Gastrocnemius medialis (tissue), 4 donors: Measurements from ENCODE around the gene MYCBP2. TPM values are rescaled to one million over a fixed set of nuclear protein-coding genes. Genes with fewer than 3 reads are reported as not detected.

Experiments used
- ATAC-seq, 2 donors: fragments of 150-250 bp; one replicate each; pipeline ENCODE4 v1.9.1; 2016
- DNase-seq, 2 donors: peaks; one replicate each; pipeline ENCODE4 v3.0.0-alpha.2; 2019
- H3K27ac ChIP-seq, 4 donors: fragments of 200-600 bp; sonication (generic); 1 replicate in 1 of 4; 2 replicates in 3 of 4; pipeline ENCODE4 v1.5.1; 2016 to 2018; ENCODE audit warnings: mild to moderate bottlenecking in 2 of 4, moderate library complexity in 1 of 4
- H3K27me3 ChIP-seq, 3 donors: fragments of 200-600 bp; sonication (generic) in 2 of 3; 1 replicate in 1 of 3; 2 replicates in 2 of 3; pipeline versions ENCODE4 v1.5.1 to v1.6.0; 2016 to 2019; ENCODE audit warnings: mild to moderate bottlenecking in 1 of 3, moderate library complexity in 1 of 3
- H3K36me3 ChIP-seq, 2 donors: fragments of 200-600 bp; sonication (generic) in 1 of 2; one replicate each; pipeline ENCODE4 v1.5.1; 2017 to 2018
- H3K4me1 ChIP-seq, 2 donors: fragments of 200-600 bp; sonication (generic) in 1 of 2; one replicate each; pipeline ENCODE4 v1.5.1; 2016 to 2017; ENCODE audit warnings: mild to moderate bottlenecking in 2 of 2
- H3K4me3 ChIP-seq, 4 donors: fragments of 200-600 bp; sonication (generic) in 3 of 4; 1 replicate in 1 of 4; 2 replicates in 3 of 4; pipeline ENCODE4 v1.5.1; 2016 to 2019; ENCODE audit warnings: mild to moderate bottlenecking in 2 of 4
- H3K9me3 ChIP-seq, 3 donors: fragments of 200-600 bp; sonication (generic) in 2 of 3; 1 replicate in 1 of 3; 2 replicates in 2 of 3; pipeline ENCODE4 v1.5.1; 2016 to 2019
- POLR2A ChIP-seq, 2 donors: fragments of 450-650 bp; IDR thresholded peaks; one replicate each; pipeline ENCODE4 v1.6.1; 2017; ENCODE audit warnings: antibody characterized with exemption in 2 of 2, mild to moderate bottlenecking in 2 of 2, moderate library complexity in 2 of 2
- in situ Hi-C, 4 donors: fragments of 200-750 bp; cut with MboI; loops; one replicate each; pipeline versions ENCODE4 v1.15.0 to v1.8.0; 2017; ENCODE audit warnings: low sequenced_read_pairs in 4 of 4
- intact Hi-C: fragments of 100-400 bp; cut with DNase I; formaldehyde crosslinking; loops from one replicate; pipeline ENCODE4 v1.15.1; 2023; ENCODE audit warnings: low total_unique reads
- total RNA-seq, 4 donors: library from RNA; depleted of rRNA; stranded (reverse); fragments of >200 nt; gene quantifications; one replicate each; pipeline versions ENCODE4 v1.1.0 to v1.2.3, GENCODE V29; 2016
- TF ChIP-seq, protein P1 (sequence below), 5 experiments: fragments of 450-650 bp in 3 of 5; fragments of 200-600 bp in 2 of 5; sonication (generic) in 2 of 5; IDR thresholded peaks in 4 of 5; conservative IDR thresholded peaks in 1 of 5; 1 replicate in 4 of 5; 2 replicates in 1 of 5; pipeline ENCODE4 v1.5.1; 2016 to 2019; ENCODE audit warnings: antibody characterized with exemption in 5 of 5, mild to moderate bottlenecking in 3 of 5, moderate library complexity in 3 of 5

MYCBP2 gene
- total RNA-seq, 4 donors from 2014 or later, result 42.1 to 56.9 (median 45.1) TPM

DNA sequence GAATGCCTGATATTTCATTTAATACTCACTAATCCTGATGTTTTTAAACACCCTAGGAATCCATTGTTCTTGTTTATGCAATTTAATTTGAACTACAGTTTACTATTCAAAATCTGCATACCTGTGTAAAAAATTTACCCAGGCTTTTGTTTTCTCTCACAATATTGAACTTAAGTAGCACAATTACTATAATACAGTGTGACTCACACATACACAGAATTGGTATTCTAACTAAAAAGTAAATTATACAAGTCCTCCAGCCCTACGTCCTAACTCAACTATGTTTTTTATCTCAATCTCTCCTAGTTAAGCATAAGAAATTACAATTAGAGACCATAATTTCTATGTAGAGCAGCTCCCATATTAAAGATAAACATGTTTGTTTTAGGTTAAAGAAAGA, 41.8 kb downstream of the MYCBP2 start:
- H3K9me3 ChIP-seq, result no peaks in the 10 kb centered on the region
- TF ChIP-seq, protein P1, sequence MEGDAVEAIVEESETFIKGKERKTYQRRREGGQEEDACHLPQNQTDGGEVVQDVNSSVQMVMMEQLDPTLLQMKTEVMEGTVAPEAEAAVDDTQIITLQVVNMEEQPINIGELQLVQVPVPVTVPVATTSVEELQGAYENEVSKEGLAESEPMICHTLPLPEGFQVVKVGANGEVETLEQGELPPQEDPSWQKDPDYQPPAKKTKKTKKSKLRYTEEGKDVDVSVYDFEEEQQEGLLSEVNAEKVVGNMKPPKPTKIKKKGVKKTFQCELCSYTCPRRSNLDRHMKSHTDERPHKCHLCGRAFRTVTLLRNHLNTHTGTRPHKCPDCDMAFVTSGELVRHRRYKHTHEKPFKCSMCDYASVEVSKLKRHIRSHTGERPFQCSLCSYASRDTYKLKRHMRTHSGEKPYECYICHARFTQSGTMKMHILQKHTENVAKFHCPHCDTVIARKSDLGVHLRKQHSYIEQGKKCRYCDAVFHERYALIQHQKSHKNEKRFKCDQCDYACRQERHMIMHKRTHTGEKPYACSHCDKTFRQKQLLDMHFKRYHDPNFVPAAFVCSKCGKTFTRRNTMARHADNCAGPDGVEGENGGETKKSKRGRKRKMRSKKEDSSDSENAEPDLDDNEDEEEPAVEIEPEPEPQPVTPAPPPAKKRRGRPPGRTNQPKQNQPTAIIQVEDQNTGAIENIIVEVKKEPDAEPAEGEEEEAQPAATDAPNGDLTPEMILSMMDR (IDR thresholded peaks at IDR 0.05 in 4 of 5, conservative IDR thresholded peaks at IDR 0.05 in 1 of 5), result no peak
- no peak for TF ChIP-seq POLR2A (IDR thresholded peaks at IDR 0.05)
- no peak overlapping the region for H3K4me3 ChIP-seq
- DNase-seq, result no peak
- in situ Hi-C loops (no loop called here), intact Hi-C loops (no loop called here)
- H3K27me3 ChIP-seq, result no peaks in the 10 kb centered on the region
- H3K27ac ChIP-seq, result no peak overlapping the region
- peaks cover 0 to 19% of the 10 kb centered on the region in 2 donors for H3K36me3 ChIP-seq
- no peak for ATAC-seq
- H3K4me1 ChIP-seq, result no peaks in the 10 kb centered on the region

DNA sequence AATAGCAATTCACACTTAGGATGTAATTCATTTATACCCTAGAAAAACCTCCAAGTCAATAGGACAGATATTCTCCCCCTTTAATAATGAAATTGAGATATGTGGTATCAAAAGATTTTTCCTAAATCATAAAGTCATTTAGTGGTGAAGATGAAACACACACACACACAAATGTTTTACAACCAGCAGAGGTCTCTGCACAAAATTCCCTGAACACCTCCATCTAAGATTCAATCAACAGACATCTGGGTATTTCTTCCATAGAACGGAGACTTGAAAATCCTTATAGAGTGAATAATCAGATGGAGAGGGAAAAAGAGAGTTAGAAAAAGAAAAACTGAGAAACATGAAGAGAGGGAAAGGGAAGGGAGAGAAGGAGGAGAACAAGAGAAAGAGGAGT, 52.8 kb downstream of the MYCBP2 start:
- intact Hi-C loops (loop anchor here (5.0 kb wide), 1 partner anchor 203 kb away; no protein-coding TSS in a partner anchor), in situ Hi-C loops (no loop called here)
- ATAC-seq, result no peak

DNA sequence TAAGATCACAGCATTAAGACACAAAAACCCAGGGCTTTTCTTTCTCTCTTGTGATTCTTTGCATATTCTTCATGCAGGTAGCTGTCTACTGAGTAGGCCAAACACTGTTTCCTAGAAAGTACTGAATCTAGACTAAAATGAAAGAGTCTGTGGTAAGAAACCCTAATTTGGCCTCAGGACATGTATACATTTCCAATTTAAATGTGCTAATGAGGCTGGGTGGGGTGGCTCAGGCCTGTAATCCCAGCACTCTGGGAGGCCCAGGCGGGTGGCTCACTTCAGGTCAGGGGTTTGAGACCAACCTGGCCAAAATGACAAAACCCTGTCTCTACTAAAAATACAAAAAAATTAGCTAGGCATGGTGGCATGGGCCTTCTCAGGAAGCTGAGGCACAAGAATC, 57.8 kb downstream of the MYCBP2 start:
- Histone ChIP-seq H3K27ac (no peak overlapping the region), H3K4me3 (no peak overlapping the region), H3K36me3 (peaks cover 0 to 43% of the 10 kb centered on the region in 2 donors), H3K4me1 (no peaks in the 10 kb centered on the region), H3K9me3 (no peaks in the 10 kb centered on the region), H3K27me3 (no peaks in the 10 kb centered on the region)
- ATAC-seq (no peak), DNase-seq (no peak)
- intact Hi-C loops, result no loop called here
- TF ChIP-seq, protein P1 (IDR thresholded peaks at IDR 0.05 in 4 of 5, conservative IDR thresholded peaks at IDR 0.05 in 1 of 5), result no peak
- no peak for TF ChIP-seq POLR2A (IDR thresholded peaks at IDR 0.05)
- in situ Hi-C loops, result no loop called here

More for the DNA sequence above, 52.8 kb downstream of the MYCBP2 start:
- peaks cover 0 to 49% of the 10 kb centered on the region in 2 donors for H3K36me3 ChIP-seq
- TF ChIP-seq, protein P1 (IDR thresholded peaks at IDR 0.05 in 4 of 5, conservative IDR thresholded peaks at IDR 0.05 in 1 of 5), result no peak
- TF ChIP-seq POLR2A (IDR thresholded peaks at IDR 0.05), result no peak
- DNase-seq, result no peak
- no peaks in the 10 kb centered on the region for H3K27me3 ChIP-seq
- no peak overlapping the region for H3K27ac ChIP-seq
- no peak overlapping the region for H3K4me3 ChIP-seq
- H3K4me1 ChIP-seq, result no peaks in the 10 kb centered on the region
- H3K9me3 ChIP-seq, result no peaks in the 10 kb centered on the region

DNA sequence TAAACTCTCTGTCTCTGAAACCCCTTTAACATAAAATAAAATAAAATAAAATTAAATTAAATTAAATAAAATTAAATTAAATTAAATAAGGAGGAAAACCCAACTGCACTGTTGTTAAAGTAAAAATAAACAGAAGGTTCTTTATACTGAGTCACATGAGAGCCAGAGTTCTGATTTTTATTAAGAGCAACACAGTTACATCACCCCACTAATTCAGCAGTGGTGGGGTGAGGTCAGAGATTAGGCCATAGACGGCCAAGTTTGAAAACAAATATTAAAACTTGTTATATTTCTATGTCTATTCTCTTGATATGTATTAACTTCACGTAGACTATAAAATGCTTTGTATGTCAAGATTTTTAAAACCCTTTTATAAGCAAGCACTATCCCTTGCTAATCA, 59.5 kb downstream of the MYCBP2 start:
- intact Hi-C loops, result no loop called here
- Histone ChIP-seq H3K27me3 (no peaks in the 10 kb centered on the region), H3K36me3 (peaks cover 0 to 41% of the 10 kb centered on the region in 2 donors), H3K4me3 (no peak overlapping the region), H3K27ac (no peak overlapping the region), H3K4me1 (no peaks in the 10 kb centered on the region), H3K9me3 (no peaks in the 10 kb centered on the region)
- TF ChIP-seq, protein P1 (IDR thresholded peaks at IDR 0.05 in 4 of 5, conservative IDR thresholded peaks at IDR 0.05 in 1 of 5), result no peak
- no peak for TF ChIP-seq POLR2A (IDR thresholded peaks at IDR 0.05)
- in situ Hi-C loops, result no loop called here
- no peak for DNase-seq
- no peak for ATAC-seq

DNA sequence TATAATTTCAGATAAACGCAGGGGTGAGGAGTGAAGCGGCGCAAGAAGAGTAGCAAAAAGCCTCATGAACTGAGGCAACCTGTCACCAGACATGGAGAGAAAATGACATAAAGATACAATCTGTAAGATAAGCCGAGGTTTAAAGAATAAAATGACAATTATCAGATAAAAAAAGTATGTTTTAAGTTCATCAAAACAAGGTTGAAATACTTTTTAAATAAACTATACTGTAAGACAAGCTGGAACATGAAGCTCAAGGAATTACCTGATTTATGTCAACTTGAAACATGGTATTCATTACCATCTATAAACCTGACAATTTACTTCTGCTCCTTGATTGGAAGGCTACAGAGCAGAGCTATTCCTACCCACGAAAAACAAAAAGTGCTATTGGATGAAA, 61.6 kb downstream of the MYCBP2 start:
- no peak for TF ChIP-seq POLR2A (IDR thresholded peaks at IDR 0.05)
- TF ChIP-seq, protein P1 (IDR thresholded peaks at IDR 0.05 in 4 of 5, conservative IDR thresholded peaks at IDR 0.05 in 1 of 5), result no peak
- H3K36me3 ChIP-seq, result peaks cover 0 to 48% of the 10 kb centered on the region in 2 donors

More for the DNA sequence above, 61.6 kb downstream of the MYCBP2 start:
- in situ Hi-C loops (no loop called here), intact Hi-C loops (no loop called here)
- no peak for ATAC-seq
- Histone ChIP-seq H3K4me3 (no peak overlapping the region), H3K4me1 (no peaks in the 10 kb centered on the region), H3K27ac (no peak overlapping the region), H3K27me3 (no peaks in the 10 kb centered on the region), H3K9me3 (no peaks in the 10 kb centered on the region)
- no peak for DNase-seq
